ENCODE measurements around the gene ZNF213.

GRCh38 chr16:3094289-3095027 is 40.4 kb upstream of the ZNF213 start:
- TF ChIP-seq CTCF (IDR thresholded peaks at IDR 0.05) (no peak), POLR2A (IDR thresholded peaks at IDR 0.05) (no peak)
